GM12801 (cell line): ENCODE data around the gene BAHCC1.

Experiments used
- CTCF ChIP-seq: IDR thresholded peaks from one replicate; pipeline ENCODE4 v1.5.1; 2011; ENCODE audit warnings: control low read depth; ENCODE audit not compliant: insufficient read length; ENCODE audit errors: extremely low read depth

Gene BAHCC1

GRCh38 chr17:81350320-81350890 is 44.9 kb upstream of the BAHCC1 start:
- no peak for TF ChIP-seq CTCF

DNA sequence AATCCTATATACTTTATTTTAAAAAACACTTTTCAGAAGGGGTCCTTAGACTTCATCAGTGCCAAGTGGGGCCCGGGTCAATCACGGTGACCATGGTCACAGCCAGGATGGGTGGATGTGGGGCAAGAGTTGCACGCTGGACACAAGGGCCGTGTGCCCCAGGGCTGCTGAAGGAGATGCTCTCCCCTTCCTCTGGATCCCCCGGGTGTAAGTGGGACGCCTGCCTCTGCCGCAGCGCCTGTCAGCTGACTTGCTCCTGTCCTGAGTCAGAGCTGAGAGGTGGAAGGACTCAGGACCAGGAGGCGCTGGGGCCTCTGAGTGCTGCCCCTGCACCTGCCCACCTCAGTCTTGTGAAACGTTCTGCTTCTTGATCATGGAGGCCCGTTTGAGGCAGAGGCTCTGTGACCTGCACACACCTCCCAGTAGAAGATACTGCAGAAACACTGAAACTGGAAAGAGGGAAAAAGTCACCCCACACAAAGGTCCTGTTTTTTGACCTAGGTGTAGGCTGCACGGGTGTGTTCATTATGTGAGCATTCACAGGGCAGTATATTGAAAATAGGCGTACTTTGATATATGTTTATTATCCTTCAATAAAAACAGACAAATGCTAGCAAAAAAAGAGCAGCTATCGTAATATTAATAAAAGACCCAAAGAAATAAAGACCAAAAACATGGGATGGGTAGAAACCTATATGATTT is 40.9 kb upstream of the BAHCC1 start:
- TF ChIP-seq CTCF = no peak

- TF ChIP-seq CTCF = no peak
Measured at GRCh38 chr17:81354954-81355347, 40.3 kb upstream of the BAHCC1 start.

DNA sequence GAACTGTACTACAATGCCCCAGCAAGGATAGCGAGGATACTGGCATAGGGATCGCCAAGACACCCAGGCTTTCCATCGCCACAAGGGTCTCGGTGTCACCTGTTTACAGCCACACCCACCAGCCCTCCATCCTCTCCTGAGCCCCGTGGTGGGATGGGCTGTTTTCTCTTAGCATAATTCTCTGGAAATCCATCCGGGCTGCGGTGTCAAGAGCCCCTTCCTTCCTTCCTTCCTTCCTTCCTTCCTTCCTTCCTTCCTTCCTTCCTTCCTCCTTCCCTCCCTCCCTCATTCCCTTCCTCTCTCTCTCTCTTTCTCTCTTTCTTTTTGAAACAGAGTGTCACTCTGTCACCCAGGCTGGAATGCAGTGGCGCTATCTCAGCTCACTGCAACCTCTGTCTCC is 36.0 kb upstream of the BAHCC1 start:
- no peak for TF ChIP-seq CTCF

DNA sequence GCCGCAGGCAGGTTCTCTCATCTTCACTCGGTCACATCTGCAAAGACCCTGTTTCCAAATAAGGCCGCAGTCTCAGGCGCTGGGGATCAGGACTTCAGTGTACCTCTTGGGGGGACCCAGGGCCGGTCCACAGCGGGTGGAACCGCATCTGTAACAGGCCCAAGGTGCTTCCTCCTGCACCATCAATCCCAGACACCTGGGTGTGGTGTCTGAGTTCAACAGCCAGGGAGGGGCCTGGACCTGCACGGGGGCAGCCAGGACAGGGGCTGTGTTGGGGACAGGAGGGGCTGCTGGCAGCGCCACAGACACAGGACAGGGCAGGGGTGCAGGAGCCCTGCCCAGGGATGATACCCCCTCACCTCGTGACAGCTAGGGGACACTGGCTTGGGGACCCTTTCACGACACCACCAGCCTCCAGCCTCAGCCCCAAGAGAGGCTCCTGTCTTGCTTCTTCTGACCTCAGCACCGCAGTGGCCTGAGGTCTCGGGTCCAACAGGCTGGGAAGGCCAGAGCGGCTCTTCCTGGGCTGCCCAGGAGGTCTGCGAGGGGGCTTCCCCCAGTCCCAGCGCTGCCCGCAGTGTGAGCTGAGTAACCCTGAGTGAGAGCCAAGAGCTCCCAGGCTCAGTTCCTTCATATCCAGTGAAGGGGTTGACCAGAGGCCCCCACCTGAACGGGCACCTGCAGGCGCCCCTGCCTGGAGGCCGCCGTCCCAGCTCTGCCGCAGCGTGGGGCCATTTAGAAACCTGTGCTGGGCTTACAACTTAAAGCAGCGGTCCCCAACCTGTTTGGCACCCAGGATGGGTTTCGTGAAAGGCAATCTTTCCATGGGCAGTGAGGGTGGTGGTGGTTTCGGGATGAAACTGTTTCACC is 30.7 kb upstream of the BAHCC1 start:
- TF ChIP-seq CTCF = no peak

- no peak for TF ChIP-seq CTCF
Measured at GRCh38 chr17:81365148-81365600, 30.1 kb upstream of the BAHCC1 start.
